OCI-LY7 (cell line): ENCODE results near the gene STOM. TPM values are rescaled to one million over a fixed set of nuclear protein-coding genes. Genes with fewer than 3 reads are reported as not detected.

Experiments
- BruUV-seq: library from RNA; stranded (reverse); fragments of 400-500 nt; replicated peaks from 2 replicates; lab custom pipeline; 2021; lab: Mats Ljungman, UMichigan
- CTCF ChIA-PET: fragments of 300-600 bp; sonication (Branson Sonifier 250); formaldehyde crosslinking; loops from one replicate; lab custom pipeline; 2022; ENCODE audit warnings: antibody characterized with exemption; ENCODE audit not compliant: unreplicated experiment; lab: Charles Lee
- POLR2A ChIA-PET: fragments of 300-600 bp; sonication (Branson Sonifier 250); formaldehyde crosslinking; loops from one replicate; lab custom pipeline; 2022; ENCODE audit warnings: antibody characterized with exemption; lab: Charles Lee
- DNase-seq: peaks from one replicate; pipeline ENCODE4 v3.0.0-alpha.2; 2015; ENCODE audit warnings: low spot score
- H2AFZ ChIP-seq: fragments of 200-600 bp; sonication (generic), shearing (Covaris generic); 2 replicates; pipeline ENCODE4 v1.6.1; 2014; ENCODE audit warnings: mild to moderate bottlenecking, antibody characterized with exemption, low read length, moderate library complexity
- H3K27ac ChIP-seq: fragments of 200-600 bp; sonication (generic); 2 replicates; pipeline ENCODE4 v1.5.1; 2014; ENCODE audit warnings: mixed run types, low read depth, mild to moderate bottlenecking, moderate library complexity, low read length, inconsistent platforms; ENCODE audit not compliant: poor library complexity, severe bottlenecking
- H3K36me3 ChIP-seq: fragments of 200-600 bp; sonication (generic); 2 replicates; pipeline ENCODE4 v1.6.1; 2014; ENCODE audit warnings: mild to moderate bottlenecking, antibody characterized with exemption, low read length, moderate library complexity, mixed read lengths; ENCODE audit not compliant: insufficient read depth
- H3K4me1 ChIP-seq: fragments of 200-600 bp; sonication (generic); 2 replicates; pipeline ENCODE4 v1.5.1; 2014; ENCODE audit warnings: mild to moderate bottlenecking, low read length; ENCODE audit not compliant: insufficient read depth, poor library complexity, severe bottlenecking
- H3K4me2 ChIP-seq: fragments of 200-600 bp; sonication (generic); 2 replicates; pipeline ENCODE4 v1.6.1; 2014; ENCODE audit warnings: mild to moderate bottlenecking, low read length
- H3K4me3 ChIP-seq: fragments of 200-600 bp; sonication (generic); 2 replicates; pipeline ENCODE4 v1.5.1; 2014; ENCODE audit warnings: mild to moderate bottlenecking, low read depth, low read length; ENCODE audit not compliant: poor library complexity, severe bottlenecking
- H3K79me2 ChIP-seq: fragments of 200-600 bp; sonication (generic); 2 replicates; pipeline ENCODE4 v1.6.1; 2016; ENCODE audit warnings: low read depth, mild to moderate bottlenecking, low read length, moderate library complexity, mixed read lengths; ENCODE audit not compliant: insufficient read depth
- H3K9me2 ChIP-seq: fragments of 200-600 bp; sonication (generic); 2 replicates; pipeline ENCODE4 v1.6.1; 2016; ENCODE audit warnings: mild to moderate bottlenecking, low read length, mixed read lengths; ENCODE audit not compliant: insufficient read depth
- H3K9me3 ChIP-seq: fragments of 200-600 bp; sonication (generic); 2 replicates; pipeline ENCODE4 v1.6.1; 2014; ENCODE audit warnings: mild to moderate bottlenecking, mixed run types, low read length, mixed read lengths
- H4K20me1 ChIP-seq: fragments of 200-600 bp; sonication (generic); 2 replicates; pipeline ENCODE4 v1.6.1; 2014; ENCODE audit warnings: mild to moderate bottlenecking, antibody characterized with exemption, low read length, moderate library complexity, mixed read lengths; ENCODE audit not compliant: insufficient read depth
- EZH2phosphoT487 ChIP-seq: fragments of 200-600 bp; sonication (generic); IDR thresholded peaks from 2 replicates; pipeline ENCODE4 v1.6.1; 2018; ENCODE audit warnings: low read depth, borderline replicate concordance, mild to moderate bottlenecking, mixed run types, antibody characterized with exemption, low read length, moderate library complexity, mixed read lengths
- intact Hi-C: fragments of 100-400 bp; cut with micrococcal nuclease; formaldehyde crosslinking; loops from one replicate; pipeline ENCODE4 v1.10.0; 2022; ENCODE audit not compliant: unreplicated experiment
- total RNA-seq, 2 experiments: library from RNA; depleted of rRNA in 1 of 2; stranded (reverse); fragments of >200 nt in 1 of 2; shearing (Covaris generic) in 1 of 2; gene quantifications; 2 replicates each; pipeline ENCODE4 v1.2.3, GENCODE V29; 2014 to 2022
- TF ChIP-seq, protein P1 (sequence below): fragments of 200-600 bp; sonication (generic); conservative IDR thresholded peaks from 2 replicates; pipeline ENCODE4 v1.5.1; 2014; ENCODE audit warnings: mild to moderate bottlenecking, antibody characterized with exemption, low read length, moderate library complexity, mixed read lengths

Gene STOM
- total RNA-seq, 2 experiments from 2014 or later, result 5.7 to 7.3 TPM

DNA sequence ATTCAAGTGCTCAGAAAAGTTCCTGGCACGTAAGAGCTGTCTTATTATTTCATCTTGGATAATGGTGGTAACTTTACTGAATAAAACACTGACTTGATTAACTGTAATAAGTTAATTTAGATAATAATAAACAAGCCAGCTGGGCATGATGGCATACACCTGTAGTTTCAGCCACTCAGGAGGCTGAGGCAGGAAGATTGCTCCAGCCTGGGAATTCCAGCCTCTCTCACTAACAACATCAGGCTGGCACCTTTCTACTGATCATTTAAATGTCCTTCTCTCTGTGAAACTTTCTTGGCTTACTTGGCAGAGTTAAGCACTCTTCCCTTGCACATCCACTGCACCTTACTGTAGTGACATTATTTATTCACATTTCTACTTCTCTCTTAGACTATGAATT, 20.0 kb downstream of the STOM start:
- no peak overlapping the region for H3K4me3 ChIP-seq
- H3K36me3 ChIP-seq, result no peaks in the 10 kb centered on the region
- no peak overlapping the region for H3K4me2 ChIP-seq
- H3K9me2 ChIP-seq, result no peaks in the 10 kb centered on the region
- H3K9me3 ChIP-seq, result no peaks in the 10 kb centered on the region
- H4K20me1 ChIP-seq, result no peaks in the 10 kb centered on the region
- no peaks in the 10 kb centered on the region for H3K4me1 ChIP-seq
- intact Hi-C loops, result no loop called here
- TF ChIP-seq, protein P1, sequence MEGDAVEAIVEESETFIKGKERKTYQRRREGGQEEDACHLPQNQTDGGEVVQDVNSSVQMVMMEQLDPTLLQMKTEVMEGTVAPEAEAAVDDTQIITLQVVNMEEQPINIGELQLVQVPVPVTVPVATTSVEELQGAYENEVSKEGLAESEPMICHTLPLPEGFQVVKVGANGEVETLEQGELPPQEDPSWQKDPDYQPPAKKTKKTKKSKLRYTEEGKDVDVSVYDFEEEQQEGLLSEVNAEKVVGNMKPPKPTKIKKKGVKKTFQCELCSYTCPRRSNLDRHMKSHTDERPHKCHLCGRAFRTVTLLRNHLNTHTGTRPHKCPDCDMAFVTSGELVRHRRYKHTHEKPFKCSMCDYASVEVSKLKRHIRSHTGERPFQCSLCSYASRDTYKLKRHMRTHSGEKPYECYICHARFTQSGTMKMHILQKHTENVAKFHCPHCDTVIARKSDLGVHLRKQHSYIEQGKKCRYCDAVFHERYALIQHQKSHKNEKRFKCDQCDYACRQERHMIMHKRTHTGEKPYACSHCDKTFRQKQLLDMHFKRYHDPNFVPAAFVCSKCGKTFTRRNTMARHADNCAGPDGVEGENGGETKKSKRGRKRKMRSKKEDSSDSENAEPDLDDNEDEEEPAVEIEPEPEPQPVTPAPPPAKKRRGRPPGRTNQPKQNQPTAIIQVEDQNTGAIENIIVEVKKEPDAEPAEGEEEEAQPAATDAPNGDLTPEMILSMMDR, result no peak
- TF ChIP-seq EZH2phosphoT487, result no peak
- H3K79me2 ChIP-seq, result no peaks in the 10 kb centered on the region
- no TSS peak for BruUV-seq
- POLR2A ChIA-PET, result interaction anchor here (0.6 kb wide), 2 partner anchors 25 to 55 kb away, joined by 3 read pairs; no protein-coding TSS in a partner anchor
- no peak overlapping the region for H2AFZ ChIP-seq
- no peak overlapping the region for H3K27ac ChIP-seq
- no peak for DNase-seq
- CTCF ChIA-PET, result interaction anchor here (0.5 kb wide), 1 partner anchor 231 kb away, joined by 3 read pairs; no protein-coding TSS in a partner anchor

DNA sequence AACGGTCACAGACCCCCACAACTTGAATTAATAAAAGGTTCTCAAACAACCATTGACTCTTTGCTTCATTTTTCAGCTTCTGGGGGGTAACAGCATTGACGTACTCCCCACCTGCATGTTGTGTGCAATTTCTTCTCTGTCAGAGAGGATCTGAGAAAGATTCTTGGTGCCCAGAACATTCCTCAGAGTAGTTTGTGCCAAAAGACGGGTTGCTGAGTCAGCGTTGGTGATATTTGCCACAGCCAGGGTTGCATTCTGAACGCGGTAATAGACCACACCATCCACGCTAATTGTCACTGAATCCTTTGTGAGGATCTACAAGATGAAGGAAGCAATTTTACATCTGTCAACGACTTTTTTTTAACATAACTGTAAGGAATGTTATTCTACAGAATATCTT, 21.0 kb downstream of the STOM start:
- Histone ChIP-seq H3K4me2 (no peak overlapping the region), H3K79me2 (no peaks in the 10 kb centered on the region), H3K27ac (no peak overlapping the region), H3K4me3 (no peak overlapping the region), H3K36me3 (no peaks in the 10 kb centered on the region), H3K4me1 (no peaks in the 10 kb centered on the region), H4K20me1 (no peaks in the 10 kb centered on the region), H3K9me2 (no peaks in the 10 kb centered on the region), H3K9me3 (no peaks in the 10 kb centered on the region), H2AFZ (no peak overlapping the region)
- no TSS peak for BruUV-seq
- POLR2A ChIA-PET, result interaction anchor here (0.8 kb wide), 1 partner anchor 228 kb away, joined by 3 read pairs; no protein-coding TSS in a partner anchor
- TF ChIP-seq, protein P1, result no peak
- TF ChIP-seq EZH2phosphoT487, result no peak
- no peak for DNase-seq
- intact Hi-C loops, result no loop called here
- CTCF ChIA-PET, result interaction anchor here (1.0 kb wide), 1 partner anchor 35 kb away, joined by 3 read pairs; no protein-coding TSS in a partner anchor

DNA sequence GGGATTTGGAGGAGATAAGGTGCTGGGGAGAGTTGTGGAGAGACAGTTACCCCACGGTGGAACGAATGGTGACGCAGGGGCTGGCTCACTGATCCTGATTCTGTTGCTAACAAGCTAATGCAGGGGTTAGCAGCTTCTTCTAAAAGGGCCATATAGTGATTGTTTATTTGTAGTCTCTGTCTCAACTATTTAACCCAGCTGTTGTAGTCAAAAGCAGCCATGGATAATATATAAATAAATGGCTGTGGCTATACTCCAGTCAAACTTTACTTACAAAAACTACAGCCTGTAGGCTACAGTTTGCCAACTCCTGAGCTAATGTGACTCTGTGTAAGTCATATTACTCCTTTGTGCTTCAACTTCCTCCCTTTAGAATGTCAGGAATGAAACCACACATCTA, 21.8 kb downstream of the STOM start:
- H3K4me1 ChIP-seq, result no peaks in the 10 kb centered on the region
- no peak overlapping the region for H3K4me3 ChIP-seq
- no peak overlapping the region for H3K27ac ChIP-seq
- H3K36me3 ChIP-seq, result no peaks in the 10 kb centered on the region
- no peak for DNase-seq
- H3K9me3 ChIP-seq, result no peaks in the 10 kb centered on the region
- H3K79me2 ChIP-seq, result no peaks in the 10 kb centered on the region
- intact Hi-C loops, result no loop called here
- H3K9me2 ChIP-seq, result no peaks in the 10 kb centered on the region
- TF ChIP-seq EZH2phosphoT487, result no peak
- TF ChIP-seq, protein P1, result no peak
- no peak overlapping the region for H3K4me2 ChIP-seq
- no TSS peak for BruUV-seq
- H2AFZ ChIP-seq, result no peak overlapping the region
- ChIA-PET POLR2A (interaction anchor here (0.5 to 0.8 kb wide), 2 partner anchors 13 to 228 kb away, joined by 3 to 4 read pairs; no protein-coding TSS in a partner anchor), CTCF (interaction anchor here (1.0 kb wide), 1 partner anchor 34 kb away, joined by 3 read pairs; no protein-coding TSS in a partner anchor)
- H4K20me1 ChIP-seq, result no peaks in the 10 kb centered on the region
